T-helper 1 cell treated with Interleukin-12 subunit alpha and Interleukin-12 subunit beta and Interleukin-4 antibody, amounts not matched to agents 30 ng/mL and 1 ng/mL, for 36 hours (primary cell): Measurements from ENCODE around the gene PLCB1. TPM values are rescaled to one million over a fixed set of nuclear protein-coding genes. Genes with fewer than 3 reads are reported as not detected.

Experiments
- intact Hi-C: fragments of 100-400 bp; cut with micrococcal nuclease; formaldehyde crosslinking; loops from one replicate; pipeline ENCODE4 v1.15.1; 2024
- total RNA-seq: library from RNA; stranded (reverse); gene quantifications from 2 replicates; pipeline ENCODE4 v1.2.3, GENCODE V29; 2022

Gene PLCB1
- total RNA-seq, 1 donor from 2014 or later, result 1.4 TPM

GRCh38 chr20:8296536-8296935 is 164.5 kb downstream of the PLCB1 start:
- intact Hi-C loops, result no loop called here

GRCh38 chr20:8298426-8299043 is 166.5 kb downstream of the PLCB1 start:
- intact Hi-C loops, result no loop called here

GRCh38 chr20:8299921-8300320 is 167.9 kb downstream of the PLCB1 start:
- intact Hi-C loops, result no loop called here

GRCh38 chr20:8301655-8302054 is 169.6 kb downstream of the PLCB1 start:
- intact Hi-C loops, result no loop called here

- intact Hi-C loops, result loop anchor here (2.0 kb wide), 2 partner anchors 85 to 89 kb away; no protein-coding TSS in a partner anchor
These were observed 171.6 kb downstream of the PLCB1 start for GRCh38 chr20:8303651-8304050.

- intact Hi-C loops, result loop anchor here (2.0 kb wide), 2 partner anchors 85 to 89 kb away; no protein-coding TSS in a partner anchor
These were observed 172.2 kb downstream of the PLCB1 start for GRCh38 chr20:8304124-8304816.

- intact Hi-C loops, result loop anchor here (1.0 to 2.0 kb wide), 6 partner anchors 83 to 416 kb away; partner anchors contain the start of gene PLCB1
These were observed 173.4 kb downstream of the PLCB1 start for GRCh38 chr20:8305449-8305978.

- intact Hi-C loops, result no loop called here
These were observed 174.9 kb downstream of the PLCB1 start for GRCh38 chr20:8306937-8307336.

- intact Hi-C loops, result no loop called here
These were observed 177.6 kb downstream of the PLCB1 start for GRCh38 chr20:8309634-8310033.

- intact Hi-C loops, result no loop called here
These were observed 178.6 kb downstream of the PLCB1 start for GRCh38 chr20:8310618-8311017.

GRCh38 chr20:8313073-8313472 is 181.0 kb downstream of the PLCB1 start:
- intact Hi-C loops, result no loop called here

- intact Hi-C loops, result no loop called here
These were observed 183.8 kb downstream of the PLCB1 start for GRCh38 chr20:8315639-8316573.

GRCh38 chr20:8317448-8317847 is 185.4 kb downstream of the PLCB1 start:
- intact Hi-C loops, result no loop called here

GRCh38 chr20:8318965-8319625 is 187.0 kb downstream of the PLCB1 start:
- intact Hi-C loops, result no loop called here

- intact Hi-C loops, result no loop called here
These were observed 188.2 kb downstream of the PLCB1 start for GRCh38 chr20:8320306-8320705.

- intact Hi-C loops, result no loop called here
These were observed 188.9 kb downstream of the PLCB1 start for GRCh38 chr20:8321001-8321400.

- intact Hi-C loops, result no loop called here
These were observed 190.7 kb downstream of the PLCB1 start for GRCh38 chr20:8322662-8323217.

- intact Hi-C loops, result no loop called here
These were observed 194.1 kb downstream of the PLCB1 start for GRCh38 chr20:8326191-8326590.

GRCh38 chr20:8326899-8327298 is 194.8 kb downstream of the PLCB1 start:
- intact Hi-C loops, result no loop called here

GRCh38 chr20:8328189-8328588 is 196.1 kb downstream of the PLCB1 start:
- intact Hi-C loops, result no loop called here

GRCh38 chr20:8330319-8330784 is 198.3 kb downstream of the PLCB1 start:
- intact Hi-C loops, result no loop called here
